ENCODE data around the gene RNF13.
"Not testable (repeated sequence)": the region's sequence is repeated elsewhere in the genome, so short reads cannot be mapped to it uniquely, and the experiment has no call there.

The RNF13 gene

DNA sequence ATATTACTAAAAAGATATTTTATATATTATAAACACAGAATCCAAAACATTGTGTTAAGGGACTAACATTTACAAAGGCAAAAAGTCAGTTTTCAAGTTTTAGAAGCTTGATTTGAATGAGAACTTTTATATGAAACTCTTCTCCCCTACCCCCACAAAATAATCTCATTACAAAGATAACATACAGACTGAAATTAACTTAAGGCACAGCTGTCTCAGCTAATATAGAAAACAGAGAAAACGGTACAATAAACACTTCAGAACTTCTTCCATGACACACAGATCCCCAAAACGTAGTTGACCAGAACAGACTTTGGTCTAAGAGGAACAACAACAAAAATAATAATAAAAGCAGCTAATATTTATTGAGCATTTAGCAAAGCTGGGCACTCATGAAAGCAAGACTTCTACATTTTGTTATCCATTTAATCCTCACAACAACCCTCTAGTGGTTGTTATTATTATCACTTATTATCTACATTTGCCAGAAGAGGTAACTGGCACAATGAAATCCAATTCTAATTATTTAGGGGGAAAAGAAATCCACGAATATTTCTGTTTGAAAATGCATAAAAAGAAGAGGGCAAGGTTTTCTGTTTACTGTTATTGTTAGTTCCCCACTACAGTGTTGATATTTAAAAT, 89.6 kb downstream of the RNF13 start:
- no peak for DNase-seq

DNA sequence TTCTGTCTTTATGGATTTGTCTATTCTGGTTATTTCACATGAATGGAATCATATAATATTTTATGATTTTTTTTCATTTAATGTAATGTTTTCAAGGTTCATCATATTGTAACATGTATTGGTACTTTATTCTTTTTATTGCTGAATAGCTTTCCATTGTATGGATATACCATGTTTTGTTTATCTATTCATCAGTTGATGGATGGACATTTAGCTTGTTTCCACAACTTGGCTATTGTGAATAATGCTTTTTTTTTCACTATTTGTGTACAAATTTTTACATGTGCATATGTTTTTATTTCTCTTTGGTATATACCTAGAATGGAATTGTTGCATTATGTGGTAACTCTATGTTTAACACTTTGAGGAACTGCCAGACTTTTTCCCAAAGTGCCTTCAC, 93.0 kb downstream of the RNF13 start:
- no peak for DNase-seq

- DNase-seq, result no peak
Measured at GRCh38 chr3:149908424-149908957, 95.5 kb downstream of the RNF13 start.

- DNase-seq, result no peak
Measured at GRCh38 chr3:149909923-149910322, 96.9 kb downstream of the RNF13 start.

GRCh38 chr3:149917124-149917667, 104.2 kb downstream of the RNF13 start:
- no peak for DNase-seq

DNA sequence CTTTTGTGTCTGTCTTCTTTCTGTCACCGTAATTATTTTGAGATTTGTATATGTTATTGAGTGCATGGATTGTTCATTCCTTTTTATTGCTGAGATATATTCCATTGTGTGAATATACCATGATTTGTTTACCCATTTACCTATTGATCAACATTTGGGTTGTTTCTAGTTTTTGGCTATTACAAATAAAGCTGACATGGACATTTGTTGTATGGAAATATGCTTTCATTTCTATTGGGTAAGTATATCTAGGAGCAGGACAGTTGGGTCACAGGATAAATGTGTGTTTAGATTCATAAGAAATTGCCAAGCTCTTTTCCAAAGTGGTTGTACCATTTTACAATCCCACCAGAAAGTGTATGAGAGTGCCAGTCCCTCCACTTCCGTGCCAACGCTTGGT, 106.5 kb downstream of the RNF13 start:
- DNase-seq, result no peak

DNA sequence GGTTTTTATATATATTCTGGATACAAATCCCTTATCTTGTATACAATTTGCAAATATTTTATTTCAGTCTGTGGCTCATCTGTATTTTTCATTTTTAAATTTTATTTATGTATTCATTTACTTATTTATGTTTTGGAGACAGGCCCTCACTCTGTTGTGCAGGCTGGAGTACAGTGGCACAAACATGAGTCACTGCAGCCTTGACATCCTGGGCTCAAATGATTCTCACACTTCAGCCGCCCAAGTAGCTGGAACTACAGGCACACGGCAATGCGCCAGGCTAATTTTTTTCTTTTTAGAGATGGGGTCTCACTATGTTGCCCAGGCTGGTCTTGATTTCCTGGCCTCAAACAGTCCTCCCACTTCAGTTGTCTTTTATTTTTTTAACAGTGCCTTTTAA, 107.1 kb downstream of the RNF13 start:
- DNase-seq, result no peak

DNA sequence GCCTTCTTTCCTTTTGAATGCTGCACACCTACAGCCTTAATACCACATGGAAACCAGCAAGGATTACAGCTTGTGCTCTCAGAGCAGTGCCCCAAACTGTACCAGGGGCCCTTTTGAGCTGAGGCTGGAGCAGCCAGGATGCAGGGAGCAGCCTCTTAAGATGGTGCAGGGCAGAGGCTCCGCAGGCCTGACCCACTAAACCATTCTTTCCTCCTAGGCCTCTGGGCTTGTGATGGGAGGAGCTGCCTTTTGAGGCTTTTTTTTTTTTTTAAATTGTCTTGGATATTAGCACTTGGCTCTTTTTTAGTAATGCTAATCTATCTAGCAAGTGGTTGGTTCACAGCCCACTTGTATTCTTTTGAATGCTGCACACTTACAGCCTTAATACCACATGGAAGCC, 120.0 kb downstream of the RNF13 start:
- DNase-seq, result no peak

DNA sequence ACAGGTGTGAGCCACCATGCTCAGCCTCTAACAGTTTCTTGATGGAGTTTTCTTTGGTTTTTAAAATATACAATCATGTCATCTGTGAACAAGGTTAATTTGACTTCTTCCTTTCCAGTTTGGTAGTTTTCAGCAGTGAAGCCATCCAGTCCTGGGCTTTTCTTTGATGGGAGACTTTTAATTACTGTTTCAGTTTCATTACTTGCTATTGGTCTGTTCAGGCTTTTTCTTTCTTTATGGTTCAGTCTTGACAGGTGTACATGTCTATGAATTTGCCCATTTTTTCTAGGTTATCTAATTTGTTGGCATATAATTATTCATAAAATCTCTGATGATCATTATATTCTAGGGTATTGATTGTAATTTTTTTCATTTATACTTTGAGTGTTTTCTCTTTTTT, 120.8 kb downstream of the RNF13 start:
- no peak for DNase-seq

DNA sequence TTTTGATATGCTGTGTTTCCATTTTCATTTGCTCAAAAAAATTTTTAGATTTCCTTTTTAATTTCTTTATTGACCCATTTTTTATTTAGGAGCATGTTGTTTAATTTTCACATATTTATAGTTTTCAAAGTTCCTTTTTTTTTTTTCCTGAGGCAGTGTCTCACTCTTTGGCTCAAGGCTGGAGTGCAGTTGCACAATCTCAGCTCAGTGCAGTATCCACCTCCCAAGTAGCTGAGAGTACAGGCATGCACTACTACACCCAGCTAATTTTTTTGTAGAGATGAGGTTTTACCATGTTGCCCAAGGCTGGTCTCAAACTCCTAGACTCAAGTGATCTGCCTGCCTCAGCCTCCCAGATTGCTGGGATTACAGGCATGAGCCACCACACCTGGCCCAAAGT, 121.5 kb downstream of the RNF13 start:
- no peak for DNase-seq

DNA sequence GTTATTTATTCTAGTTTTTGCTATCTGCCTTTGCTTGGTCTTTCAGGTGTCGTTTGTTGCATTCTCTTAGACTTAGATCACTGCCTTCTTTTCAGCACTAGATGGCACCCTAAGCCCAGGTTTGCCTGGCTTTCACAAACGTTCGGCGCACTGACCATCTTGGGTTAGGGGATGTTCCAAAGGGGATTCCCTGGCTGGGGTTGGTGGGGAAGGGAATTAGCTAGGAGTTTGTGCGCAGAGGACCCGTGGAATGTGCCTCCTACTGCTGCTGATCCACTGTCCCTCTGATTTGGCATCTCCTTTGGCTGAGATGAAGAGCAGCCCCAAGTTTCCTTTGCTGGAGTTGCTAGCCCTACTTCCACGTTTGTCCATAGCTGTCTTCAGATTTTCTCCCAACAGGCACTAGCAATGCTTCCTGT, 123.8 kb downstream of the RNF13 start:
- DNase-seq, result peak; percentile 47

- not testable (repeated sequence) for DNase-seq
Measured at GRCh38 chr3:149938392-149939055, 125.5 kb downstream of the RNF13 start.

- DNase-seq, result no peak
Measured at GRCh38 chr3:149941186-149941585, 128.2 kb downstream of the RNF13 start.

DNA sequence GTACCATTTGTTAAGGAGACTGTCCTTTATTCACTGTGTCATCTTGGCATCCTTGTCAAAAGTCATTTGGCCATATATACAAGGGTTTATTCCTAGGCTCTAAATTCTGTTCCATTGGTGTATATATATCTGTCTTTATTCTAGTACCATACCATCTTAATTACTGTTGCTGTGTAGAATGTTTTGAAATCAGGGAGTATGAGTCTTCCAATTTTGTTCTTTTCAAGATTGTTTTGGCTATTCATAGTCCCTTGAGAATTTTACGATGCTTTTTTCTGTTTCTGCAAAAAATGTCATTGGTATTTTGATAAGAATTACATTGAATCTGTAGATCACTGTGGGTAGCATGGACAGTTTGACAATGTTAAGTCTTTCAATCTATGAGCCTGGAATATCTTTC, 128.9 kb downstream of the RNF13 start:
- no peak for DNase-seq

DNA sequence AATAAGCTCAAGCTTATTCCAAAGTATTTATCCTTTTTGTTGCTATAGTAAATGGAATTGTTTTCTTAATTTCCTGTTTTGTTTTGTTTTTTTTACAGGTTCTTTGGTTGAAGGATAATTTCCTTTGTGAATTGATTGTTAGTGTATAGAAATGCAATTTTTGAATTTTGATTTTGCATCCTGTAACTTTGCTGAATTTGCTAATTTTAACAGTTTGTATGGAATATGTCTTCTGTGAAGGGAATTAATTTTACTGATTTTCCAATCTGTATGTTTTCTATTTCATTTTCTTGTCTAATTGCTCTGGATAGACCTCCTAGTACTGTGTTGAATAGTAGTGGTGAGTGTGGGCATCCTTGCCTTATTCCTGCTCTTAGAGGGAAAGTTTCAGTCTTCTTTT, 129.4 kb downstream of the RNF13 start:
- DNase-seq, result no peak

DNA sequence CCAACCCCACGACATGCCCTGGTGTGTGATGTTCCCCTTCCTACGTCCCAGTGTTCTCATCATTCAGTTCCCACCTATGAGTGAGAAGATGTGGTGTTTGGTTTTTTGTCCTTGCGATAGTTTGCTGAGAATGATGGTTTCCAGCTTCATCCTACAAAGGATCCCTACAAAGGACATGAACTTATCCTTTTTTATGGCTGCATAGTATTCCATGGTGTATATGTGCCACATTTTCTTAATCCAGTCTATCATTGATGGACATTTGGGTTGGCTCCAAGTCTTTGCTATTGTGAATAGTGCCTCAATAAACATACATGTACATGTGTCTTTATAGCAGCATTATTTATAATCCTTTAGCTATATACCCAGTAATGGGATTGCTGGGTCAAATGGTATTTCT, 131.0 kb downstream of the RNF13 start:
- DNase-seq, result not testable (repeated sequence)

DNA sequence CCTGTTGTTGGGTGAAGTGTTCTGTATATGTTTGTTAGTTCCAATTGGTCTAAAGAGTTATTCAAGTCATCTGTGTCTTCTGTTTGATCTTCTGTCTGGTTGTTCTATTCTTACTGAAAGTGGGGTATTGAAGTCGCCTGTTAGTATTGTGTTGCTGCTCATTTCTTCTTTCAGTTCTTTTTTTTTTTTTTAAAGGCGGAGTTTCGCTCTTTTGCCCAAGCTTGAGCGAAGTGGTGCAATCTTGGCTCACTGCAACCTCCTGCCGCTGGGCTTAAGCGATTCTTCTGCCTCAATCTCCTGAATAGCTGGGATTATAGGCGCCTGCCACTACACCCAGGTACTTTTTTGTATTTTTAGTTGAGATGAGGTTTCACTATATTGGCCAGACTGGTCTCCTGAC, 134.2 kb downstream of the RNF13 start:
- DNase-seq, result no peak

GRCh38 chr3:149949181-149949580, 136.2 kb downstream of the RNF13 start:
- DNase-seq, result no peak

DNA sequence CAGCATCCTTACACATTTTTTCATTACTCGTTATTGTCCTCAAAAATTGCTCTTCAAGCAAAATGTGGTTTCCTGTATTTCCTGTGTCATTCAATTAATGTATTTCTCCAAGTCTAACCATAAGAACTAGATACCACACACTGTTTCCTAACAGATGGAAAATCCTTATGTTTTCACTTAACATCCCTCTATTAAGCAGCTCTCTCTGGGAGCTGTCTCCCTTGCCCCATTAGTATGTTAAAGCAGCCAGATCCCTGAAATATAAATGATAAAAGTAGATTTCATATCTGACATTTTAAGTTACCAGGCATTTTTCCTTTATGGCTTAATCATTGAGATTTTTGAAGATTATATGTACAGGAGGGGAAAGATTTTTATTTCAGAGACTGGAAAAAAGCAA, 141.8 kb downstream of the RNF13 start:
- DNase-seq, result no peak

DNA sequence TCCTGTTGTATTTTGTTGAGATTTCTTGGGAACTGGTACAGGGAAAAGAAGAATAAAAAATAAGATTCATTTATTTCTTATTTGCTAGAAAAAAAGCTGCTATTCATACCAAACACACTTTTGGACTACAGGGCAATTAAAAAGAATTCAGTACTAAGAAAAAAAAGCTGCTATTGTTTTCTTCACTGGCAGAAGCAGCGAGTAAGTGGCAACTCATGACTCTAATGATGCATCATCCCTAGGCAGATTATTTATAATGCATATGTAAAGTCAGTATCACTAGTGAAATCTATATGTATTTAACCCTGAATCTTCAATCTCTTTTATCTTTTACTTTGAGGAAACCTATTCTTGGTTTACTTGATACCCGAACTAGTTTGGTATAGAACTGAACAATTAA, 142.4 kb downstream of the RNF13 start:
- DNase-seq, result no peak

GRCh38 chr3:149957361-149958125, 144.5 kb downstream of the RNF13 start:
- DNase-seq, result no peak

DNA sequence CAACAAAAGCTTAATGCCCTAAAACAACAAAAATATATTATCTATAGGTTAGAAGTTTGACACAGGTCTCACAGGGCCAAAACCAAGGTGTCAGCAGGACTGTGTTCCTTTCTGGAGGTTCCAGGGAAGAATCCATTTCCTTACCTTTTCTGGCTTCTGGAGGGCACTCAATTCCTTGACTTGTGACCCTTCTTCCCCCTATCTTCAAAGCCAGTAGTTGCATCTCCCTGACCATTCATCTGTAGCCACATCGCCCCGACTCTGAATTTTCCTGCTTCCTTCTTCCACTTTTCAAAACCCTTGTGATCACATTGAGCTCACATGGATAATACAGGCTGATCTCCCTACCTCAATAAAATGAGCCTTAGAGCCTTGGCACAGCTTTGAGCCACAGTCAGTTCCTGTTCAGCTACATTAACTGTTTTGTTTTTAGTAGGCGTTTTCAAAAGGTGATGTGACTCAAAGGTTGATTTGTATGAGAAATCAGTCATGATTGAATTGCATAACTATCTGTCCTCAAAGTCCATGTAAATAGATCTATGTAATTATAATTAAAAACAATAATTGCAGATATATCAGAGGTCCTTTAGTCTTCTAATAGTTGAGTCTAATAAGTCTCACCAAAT, 145.3 kb downstream of the RNF13 start:
- DNase-seq, result no peak

GRCh38 chr3:149959443-149959842, 146.4 kb downstream of the RNF13 start:
- no peak for DNase-seq

Data from activated CD4-positive, alpha-beta T cell treated with anti-CD3 and anti-CD28 coated beads for 48 hours (primary cell).